KMS-11 (cell line): ENCODE measurements around the gene CSNK1D.

Experiments used
- H2AFZ ChIP-seq: fragments of 200-600 bp; sonication (generic); 2 replicates; pipeline ENCODE4 v1.6.1; 2016; ENCODE audit warnings: antibody characterized with exemption, mixed run types, low read depth
- H3K27ac ChIP-seq: fragments of 200-600 bp; sonication (generic); 2 replicates; pipeline ENCODE4 v1.6.1; 2016; ENCODE audit warnings: mild to moderate bottlenecking, mixed run types
- H3K27me3 ChIP-seq: fragments of 200-600 bp; sonication (generic); 2 replicates; pipeline ENCODE4 v1.6.1; 2017; ENCODE audit warnings: mild to moderate bottlenecking, low read depth, mixed run types, moderate library complexity; ENCODE audit not compliant: insufficient read depth
- H3K36me3 ChIP-seq: fragments of 200-600 bp; sonication (generic); 2 replicates; pipeline ENCODE4 v1.6.1; 2017; ENCODE audit warnings: mild to moderate bottlenecking, mixed run types; ENCODE audit not compliant: insufficient read depth
- H3K4me1 ChIP-seq: fragments of 200-600 bp; sonication (generic); 2 replicates; pipeline ENCODE4 v1.6.1; 2016; ENCODE audit warnings: mild to moderate bottlenecking, low read depth, mixed run types; ENCODE audit not compliant: poor library complexity, severe bottlenecking
- H3K4me2 ChIP-seq: fragments of 200-600 bp; sonication (generic); 2 replicates; pipeline ENCODE4 v1.7.0; 2016; ENCODE audit warnings: mild to moderate bottlenecking, mixed run types
- H3K4me3 ChIP-seq: fragments of 200-600 bp; sonication (generic); IDR thresholded peaks from 2 replicates; pipeline ENCODE4 v1.6.1; 2017; ENCODE audit warnings: low read depth, low read length, mixed read lengths; ENCODE audit not compliant: insufficient read depth
- H3K79me2 ChIP-seq: fragments of 200-600 bp; sonication (generic); 2 replicates; pipeline ENCODE4 v1.6.1; 2016; ENCODE audit warnings: low read depth, mixed run types; ENCODE audit not compliant: insufficient read depth
- H3K9ac ChIP-seq: fragments of 200-600 bp; sonication (generic); 2 replicates; pipeline ENCODE4 v1.6.1; 2016; ENCODE audit warnings: mild to moderate bottlenecking, mixed run types
- H4K20me1 ChIP-seq: fragments of 200-600 bp; sonication (generic); 2 replicates; pipeline ENCODE4 v1.6.1; 2016; ENCODE audit warnings: mild to moderate bottlenecking, mixed run types; ENCODE audit not compliant: insufficient read depth
- TF ChIP-seq, protein P1 (sequence below): fragments of 200-600 bp; sonication (generic); conservative IDR thresholded peaks from 2 replicates; pipeline ENCODE4 v1.6.1; 2017; ENCODE audit warnings: low read depth, mild to moderate bottlenecking, antibody characterized with exemption, low read length, moderate library complexity, mixed read lengths

Gene CSNK1D

DNA sequence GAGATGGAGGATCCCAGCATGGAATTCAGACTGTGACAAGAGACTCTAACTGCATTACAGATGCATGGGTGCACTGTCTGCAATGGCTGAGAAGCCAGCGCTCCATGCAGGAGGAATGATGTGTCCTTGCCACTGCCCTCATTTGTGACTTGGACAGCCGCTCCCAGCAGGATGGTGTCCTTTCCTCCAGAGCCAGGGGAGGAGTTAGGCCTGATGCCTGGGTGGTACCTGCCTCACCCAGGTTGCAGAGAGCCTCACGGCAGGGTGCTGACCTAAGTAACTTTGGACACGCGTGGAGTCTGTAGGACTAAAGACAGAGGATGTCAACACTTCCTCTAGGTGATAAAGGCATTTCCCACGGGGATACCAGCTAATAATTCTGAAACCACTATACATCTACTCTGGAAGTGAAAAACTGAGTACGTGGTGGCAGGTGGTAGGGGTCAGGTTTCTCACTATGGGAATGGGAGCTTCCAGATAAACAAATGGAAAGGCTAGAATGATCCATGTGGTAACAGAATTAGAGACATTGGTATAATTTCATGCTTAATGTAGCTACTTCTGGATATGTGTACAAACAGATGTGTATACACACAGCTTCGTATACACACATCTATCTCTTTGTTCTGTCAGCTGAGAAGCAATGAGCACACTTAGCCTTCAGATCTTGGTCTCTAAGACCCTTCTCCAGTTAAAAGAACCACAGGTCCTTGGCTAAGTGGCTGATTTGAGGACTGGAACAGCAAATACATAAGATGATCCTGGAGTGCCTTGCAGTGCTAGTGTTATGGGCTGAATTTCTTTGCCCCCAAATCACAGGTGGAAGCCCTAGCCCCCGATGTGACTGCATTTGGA, 13.7 kb upstream of the CSNK1D start:
- no peaks in the 10 kb centered on the region for H3K79me2 ChIP-seq
- H3K36me3 ChIP-seq = no peaks in the 10 kb centered on the region
- no peak overlapping the region for H3K4me3 ChIP-seq
- no peaks in the 10 kb centered on the region for H3K4me1 ChIP-seq
- no peaks in the 10 kb centered on the region for H4K20me1 ChIP-seq
- H3K27ac ChIP-seq = no peak overlapping the region
- TF ChIP-seq, protein P1, sequence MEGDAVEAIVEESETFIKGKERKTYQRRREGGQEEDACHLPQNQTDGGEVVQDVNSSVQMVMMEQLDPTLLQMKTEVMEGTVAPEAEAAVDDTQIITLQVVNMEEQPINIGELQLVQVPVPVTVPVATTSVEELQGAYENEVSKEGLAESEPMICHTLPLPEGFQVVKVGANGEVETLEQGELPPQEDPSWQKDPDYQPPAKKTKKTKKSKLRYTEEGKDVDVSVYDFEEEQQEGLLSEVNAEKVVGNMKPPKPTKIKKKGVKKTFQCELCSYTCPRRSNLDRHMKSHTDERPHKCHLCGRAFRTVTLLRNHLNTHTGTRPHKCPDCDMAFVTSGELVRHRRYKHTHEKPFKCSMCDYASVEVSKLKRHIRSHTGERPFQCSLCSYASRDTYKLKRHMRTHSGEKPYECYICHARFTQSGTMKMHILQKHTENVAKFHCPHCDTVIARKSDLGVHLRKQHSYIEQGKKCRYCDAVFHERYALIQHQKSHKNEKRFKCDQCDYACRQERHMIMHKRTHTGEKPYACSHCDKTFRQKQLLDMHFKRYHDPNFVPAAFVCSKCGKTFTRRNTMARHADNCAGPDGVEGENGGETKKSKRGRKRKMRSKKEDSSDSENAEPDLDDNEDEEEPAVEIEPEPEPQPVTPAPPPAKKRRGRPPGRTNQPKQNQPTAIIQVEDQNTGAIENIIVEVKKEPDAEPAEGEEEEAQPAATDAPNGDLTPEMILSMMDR = no peak
- H3K9ac ChIP-seq = no peak overlapping the region
- H3K27me3 ChIP-seq = no peaks in the 10 kb centered on the region
- no peak overlapping the region for H2AFZ ChIP-seq
- no peak overlapping the region for H3K4me2 ChIP-seq

DNA sequence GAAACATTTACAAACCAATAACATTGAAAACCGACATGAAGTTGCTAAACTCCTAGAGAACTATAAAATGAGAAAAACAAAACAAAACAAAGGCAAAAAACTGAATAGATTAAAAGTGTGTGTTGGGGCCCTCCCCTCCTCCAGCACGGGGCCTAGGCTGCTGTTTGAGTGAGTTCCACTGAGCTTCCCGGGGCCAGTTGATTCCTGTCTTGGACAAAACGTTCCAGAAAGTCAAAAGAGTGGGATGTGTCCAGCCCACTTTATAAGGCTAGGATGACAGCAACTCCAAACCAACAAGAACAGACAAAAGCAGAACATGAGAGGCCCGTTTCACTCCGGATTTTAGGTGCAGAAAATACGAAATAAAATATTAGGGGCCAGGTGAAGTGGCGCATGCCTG, 11.6 kb upstream of the CSNK1D start:
- no peaks in the 10 kb centered on the region for H3K79me2 ChIP-seq
- H3K4me1 ChIP-seq = no peaks in the 10 kb centered on the region
- TF ChIP-seq, protein P1 = no peak
- H3K4me2 ChIP-seq = no peak overlapping the region
- H3K36me3 ChIP-seq = no peaks in the 10 kb centered on the region
- H3K4me3 ChIP-seq = no peak overlapping the region
- no peak overlapping the region for H3K27ac ChIP-seq
- H4K20me1 ChIP-seq = no peaks in the 10 kb centered on the region
- no peaks in the 10 kb centered on the region for H3K27me3 ChIP-seq
- H3K9ac ChIP-seq = no peak overlapping the region
- H2AFZ ChIP-seq = no peak overlapping the region

DNA sequence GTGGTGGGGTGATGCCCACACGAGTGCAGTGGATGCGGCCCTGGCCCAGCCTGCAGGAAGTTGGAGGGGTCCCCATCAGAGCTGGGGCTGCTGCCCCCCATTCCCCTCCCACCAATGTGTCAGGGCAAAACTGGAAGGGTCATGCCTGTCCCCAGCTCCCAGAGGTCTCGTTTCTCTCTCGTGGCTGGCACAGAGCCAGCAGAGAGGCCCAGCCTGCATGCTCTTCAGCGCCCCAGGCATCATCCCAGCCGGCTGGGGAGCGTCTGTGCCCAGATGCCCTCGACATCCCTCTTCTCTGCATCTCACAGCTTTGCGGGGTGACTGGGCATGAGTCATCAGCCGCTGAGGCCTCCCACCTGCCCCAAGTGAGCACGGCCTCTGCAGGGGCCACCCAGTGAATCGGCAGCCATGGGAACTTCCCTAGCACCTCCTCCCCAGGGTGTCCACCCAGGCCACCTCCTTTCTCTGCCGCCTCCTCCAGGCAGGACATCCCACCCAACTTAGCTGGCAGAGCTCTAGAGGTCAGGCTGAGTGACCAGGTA, 9.8 kb upstream of the CSNK1D start:
- Histone ChIP-seq H3K27me3 (no peaks in the 10 kb centered on the region), H2AFZ (no peak overlapping the region), H3K79me2 (no peaks in the 10 kb centered on the region), H4K20me1 (no peaks in the 10 kb centered on the region), H3K4me3 (no peak overlapping the region), H3K4me2 (no peak overlapping the region), H3K27ac (no peak overlapping the region), H3K36me3 (no peaks in the 10 kb centered on the region), H3K4me1 (peaks cover 9% of the 10 kb centered on the region), H3K9ac (no peak overlapping the region)
- TF ChIP-seq, protein P1 = no peak

DNA sequence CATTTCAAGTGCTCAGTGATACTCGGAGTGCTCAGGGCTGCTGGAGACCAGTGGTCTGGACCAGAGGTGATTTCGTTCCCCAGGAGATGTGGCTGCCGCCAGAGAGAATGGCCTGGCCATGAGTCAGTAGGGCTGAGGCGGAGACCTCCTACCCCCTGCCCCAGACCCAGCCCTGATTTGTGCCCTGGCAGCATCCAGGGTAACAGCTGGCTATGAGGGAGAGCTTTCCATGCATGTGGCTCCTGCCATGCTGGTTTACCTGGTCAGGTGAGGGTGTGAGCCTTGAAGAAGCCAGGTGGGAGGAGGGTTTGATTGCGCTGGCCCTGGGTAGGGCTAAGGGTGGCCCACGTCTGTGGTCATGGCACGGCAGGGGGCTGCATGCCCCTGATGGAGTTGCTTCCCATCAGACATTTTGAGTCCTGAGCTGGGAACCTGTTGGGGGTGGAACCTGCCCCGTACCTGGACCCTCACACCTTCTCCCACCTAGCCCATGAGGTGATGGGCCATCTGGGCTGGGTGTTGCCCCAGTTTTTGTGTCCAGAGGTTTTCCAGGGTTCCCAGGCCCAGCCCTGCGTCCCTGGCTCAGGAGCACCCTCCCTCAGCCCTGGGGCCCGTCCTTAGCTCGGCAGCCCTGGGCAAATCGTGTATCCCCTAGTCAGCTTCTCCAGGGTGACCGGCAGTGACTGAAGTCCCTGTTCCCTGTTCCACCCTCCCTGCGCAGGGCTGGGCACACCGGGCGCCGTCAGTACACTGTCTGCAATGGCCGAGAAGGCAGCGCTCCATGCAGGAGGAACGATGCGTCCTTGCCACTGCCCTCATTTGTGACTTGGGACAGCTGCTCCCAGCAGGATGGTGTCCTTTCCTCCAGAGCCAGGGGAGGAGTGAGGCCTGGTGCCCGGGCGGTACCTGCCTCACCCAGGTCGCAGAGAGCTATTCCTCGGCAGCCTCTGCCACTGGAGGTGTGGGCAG, 9.0 kb upstream of the CSNK1D start:
- peaks cover 17% of the 10 kb centered on the region for H3K4me1 ChIP-seq
- no peaks in the 10 kb centered on the region for H3K27me3 ChIP-seq
- H3K9ac ChIP-seq = no peak overlapping the region
- TF ChIP-seq, protein P1 = no peak
- H3K4me3 ChIP-seq = no peak overlapping the region
- no peaks in the 10 kb centered on the region for H3K36me3 ChIP-seq
- no peak overlapping the region for H2AFZ ChIP-seq
- no peak overlapping the region for H3K4me2 ChIP-seq
- H4K20me1 ChIP-seq = no peaks in the 10 kb centered on the region
- H3K79me2 ChIP-seq = no peaks in the 10 kb centered on the region
- no peak overlapping the region for H3K27ac ChIP-seq
